ENCODE results near the gene SAMD11.

SAMD11 gene

GRCh38 chr1:921011-921837, 2.5 kb upstream of the SAMD11 start:
- DNase-seq (ENCODE audit: low read depth), result peak; percentile 33
- no peak overlapping the region for H3K4me3 ChIP-seq (ENCODE audit: low read depth, low read length)
- TF ChIP-seq, protein P1, sequence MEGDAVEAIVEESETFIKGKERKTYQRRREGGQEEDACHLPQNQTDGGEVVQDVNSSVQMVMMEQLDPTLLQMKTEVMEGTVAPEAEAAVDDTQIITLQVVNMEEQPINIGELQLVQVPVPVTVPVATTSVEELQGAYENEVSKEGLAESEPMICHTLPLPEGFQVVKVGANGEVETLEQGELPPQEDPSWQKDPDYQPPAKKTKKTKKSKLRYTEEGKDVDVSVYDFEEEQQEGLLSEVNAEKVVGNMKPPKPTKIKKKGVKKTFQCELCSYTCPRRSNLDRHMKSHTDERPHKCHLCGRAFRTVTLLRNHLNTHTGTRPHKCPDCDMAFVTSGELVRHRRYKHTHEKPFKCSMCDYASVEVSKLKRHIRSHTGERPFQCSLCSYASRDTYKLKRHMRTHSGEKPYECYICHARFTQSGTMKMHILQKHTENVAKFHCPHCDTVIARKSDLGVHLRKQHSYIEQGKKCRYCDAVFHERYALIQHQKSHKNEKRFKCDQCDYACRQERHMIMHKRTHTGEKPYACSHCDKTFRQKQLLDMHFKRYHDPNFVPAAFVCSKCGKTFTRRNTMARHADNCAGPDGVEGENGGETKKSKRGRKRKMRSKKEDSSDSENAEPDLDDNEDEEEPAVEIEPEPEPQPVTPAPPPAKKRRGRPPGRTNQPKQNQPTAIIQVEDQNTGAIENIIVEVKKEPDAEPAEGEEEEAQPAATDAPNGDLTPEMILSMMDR (IDR thresholded peaks at IDR 0.05; ENCODE audit: insufficient read depth, low read depth, low read length, missing control alignments), result no peak

- DNase-seq (ENCODE audit: low read depth), result no peak
- H3K4me3 ChIP-seq (ENCODE audit: low read depth, low read length), result no peak overlapping the region
Measured at GRCh38 chr1:923991-924655, 400 bp downstream of the SAMD11 start.

DNA sequence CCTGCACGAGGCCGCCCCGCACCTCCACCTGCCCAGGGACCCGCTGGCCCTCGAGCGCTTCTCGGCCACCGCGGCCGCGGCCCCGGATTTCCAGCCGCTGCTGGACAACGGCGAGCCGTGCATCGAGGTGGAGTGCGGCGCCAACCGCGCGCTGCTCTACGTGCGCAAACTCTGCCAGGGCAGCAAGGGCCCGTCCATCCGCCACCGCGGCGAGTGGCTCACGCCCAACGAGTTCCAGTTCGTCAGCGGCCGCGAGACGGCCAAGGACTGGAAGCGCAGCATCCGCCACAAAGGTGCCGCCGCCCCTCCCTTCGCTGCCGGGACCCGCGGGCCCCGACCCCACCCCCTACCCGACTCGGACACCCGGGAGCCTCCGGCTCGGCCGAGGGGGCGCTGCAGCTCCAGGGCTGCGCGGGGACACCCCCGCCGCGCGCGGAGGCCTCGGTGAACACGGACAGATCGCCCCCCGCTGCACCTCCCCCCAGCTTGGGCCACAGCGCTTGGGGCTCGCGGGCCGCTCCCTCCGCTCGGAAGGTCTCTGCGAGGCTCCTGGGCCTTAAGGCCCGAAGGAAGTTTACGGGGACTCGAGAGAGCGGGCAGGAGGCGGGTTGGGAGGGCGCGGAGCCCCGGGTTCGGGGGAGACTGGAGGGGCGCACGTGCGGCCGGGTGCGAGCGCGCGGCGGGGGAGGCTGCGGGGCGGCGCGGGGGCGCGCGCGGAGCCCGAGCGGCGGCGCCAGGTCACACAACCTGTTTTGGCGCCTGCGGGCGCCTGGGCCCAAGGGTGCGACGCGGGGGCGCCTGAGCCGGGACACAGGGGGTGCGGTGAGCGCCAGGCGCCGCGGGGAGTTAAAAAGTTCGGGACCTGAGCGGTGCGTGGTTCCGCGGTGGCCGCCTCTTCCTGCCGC, 1.2 kb downstream of the SAMD11 start:
- DNase-seq (ENCODE audit: low read depth), result no peak
- H3K4me3 ChIP-seq (ENCODE audit: low read depth, low read length), result no peak overlapping the region
- TF ChIP-seq, protein P1 (IDR thresholded peaks at IDR 0.05; ENCODE audit: insufficient read depth, low read depth, low read length, missing control alignments), result no peak

More at GRCh38 chr1:923991-924655, 400 bp downstream of the SAMD11 start:
- TF ChIP-seq, protein P1 (IDR thresholded peaks at IDR 0.05; ENCODE audit: insufficient read depth, low read depth, low read length, missing control alignments), result no peak

GRCh38 chr1:925561-926421, 2.1 kb downstream of the SAMD11 start:
- no peak overlapping the region for H3K4me3 ChIP-seq (ENCODE audit: low read depth, low read length)
- no peak for DNase-seq (ENCODE audit: low read depth)
- TF ChIP-seq, protein P1 (IDR thresholded peaks at IDR 0.05; ENCODE audit: insufficient read depth, low read depth, low read length, missing control alignments), result no peak

GRCh38 chr1:927234-927633, 3.5 kb downstream of the SAMD11 start:
- H3K4me3 ChIP-seq (ENCODE audit: low read depth, low read length), result no peak overlapping the region

More at GRCh38 chr1:927234-927633, 3.5 kb downstream of the SAMD11 start:
- DNase-seq (ENCODE audit: low read depth), result no peak
- TF ChIP-seq, protein P1 (IDR thresholded peaks at IDR 0.05; ENCODE audit: insufficient read depth, low read depth, low read length, missing control alignments), result no peak
